A673 (cell line): Measurements from ENCODE around the gene TRNAU1AP.

Experiments
- CTCF ChIP-seq: fragments of 300-800, 200-600 bp; sonication (generic); conservative IDR thresholded peaks from 2 replicates; pipeline ENCODE4 v1.5.1; 2017; ENCODE audit warnings: low read depth, mild to moderate bottlenecking, antibody characterized with exemption, low read length, moderate library complexity, mixed read lengths
- EZH2 ChIP-seq: fragments of 200-600 bp; sonication (generic); IDR thresholded peaks from 2 replicates; pipeline ENCODE4 v1.6.1; 2017; ENCODE audit warnings: borderline replicate concordance, low read depth, mild to moderate bottlenecking, mixed read lengths, antibody characterized with exemption, low read length; ENCODE audit not compliant: poor library complexity, severe bottlenecking

- TF ChIP-seq CTCF (no peak), EZH2 (no peak)
These were observed 45.0 kb upstream of the TRNAU1AP start for GRCh38 chr1:28507646-28508434.
